Measurements from ENCODE around the gene PCDHGA8. TPM values are rescaled to one million over a fixed set of nuclear protein-coding genes. Genes with fewer than 3 reads are reported as not detected.

The PCDHGA8 gene
- polyA plus RNA-seq, 2 of the 4 experiments (the other 2 are of a cell fraction) = 0.03 to 0.08 TPM

DNA sequence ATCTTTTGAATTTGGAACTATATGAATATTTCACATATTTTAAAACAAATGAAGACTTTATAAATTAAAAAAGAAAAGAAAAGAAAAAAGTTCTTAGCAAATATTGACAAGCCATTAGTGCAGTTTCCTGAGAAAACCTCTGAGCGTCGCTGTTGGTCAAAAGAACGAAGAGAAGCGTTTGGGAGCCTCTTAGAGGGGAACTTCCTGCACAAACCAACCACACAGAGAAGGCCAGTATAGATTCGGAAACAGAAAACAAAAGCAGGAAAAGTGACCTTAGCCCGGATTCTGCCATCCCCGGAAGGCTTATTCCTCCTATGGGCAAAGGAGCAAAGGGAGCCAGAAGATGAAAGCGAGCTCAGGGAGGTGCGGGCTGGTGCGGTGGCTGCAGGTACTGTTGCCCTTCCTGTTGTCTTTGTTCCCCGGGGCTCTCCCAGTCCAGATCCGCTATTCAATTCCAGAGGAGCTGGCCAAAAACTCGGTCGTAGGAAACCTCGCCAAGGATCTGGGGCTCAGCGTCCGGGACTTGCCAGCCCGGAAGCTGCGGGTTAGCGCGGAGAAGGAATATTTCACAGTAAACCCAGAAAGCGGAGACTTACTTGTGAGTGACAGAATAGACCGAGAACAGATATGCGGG, 32.5 kb upstream of the PCDHGA8 start, which contains the start of gene PCDHGB2:
Gene PCDHGB2, plus strand, starts transcription at position 205 of the 637 bp plus-strand sequence. Its CDS starts 142 bp downstream, at position 347.
- Histone ChIP-seq H3K4me3 (no peak within 1 kb of the TSS), H3K4me2 (no peak within 1 kb of the TSS), H3K27ac (no peak within 1 kb of the TSS), H3K4me1 (no peaks in the 10 kb centered on the region), H3K9me3 (peaks cover 65% of the 10 kb centered on the region)
- ATAC-seq (no peak), DNase-seq (ENCODE audit: low read depth in 1 of 2, low spot score in 1 of 2) (no peak), FAIRE-seq (no peak)
- WGBS (ENCODE audit: missing lambda C conversion rate) = 67% methylated on average over 24 of the region's 24 CpGs
- ChIA-PET POLR2A (no interaction called here), CTCF (interaction anchor here (0.9 to 1.3 kb wide), 2 partner anchors 10 to 204 kb away, joined by 4 to 5 read pairs; partner anchors contain the start of gene PCDHGB1)
- TF ChIP-seq RAD21 (conservative IDR thresholded peaks at IDR 0.05 in 1 of 2, IDR thresholded peaks at IDR 0.05 in 1 of 2) (peak in 1 of 2 experiments; percentile 14; a peak in 1 of 5 replicates), FOXS1 (CRISPR knock-in tag; IDR thresholded peaks at IDR 0.05) (no peak), NR3C1 (IDR thresholded peaks at IDR 0.05) (no peak), HOXB5 (CRISPR knock-in tag; IDR thresholded peaks at IDR 0.05) (no peak), NPAS2 (CRISPR knock-in tag; IDR thresholded peaks at IDR 0.05; ENCODE audit: borderline replicate concordance) (no peak)
- TF ChIP-seq, protein P1, sequence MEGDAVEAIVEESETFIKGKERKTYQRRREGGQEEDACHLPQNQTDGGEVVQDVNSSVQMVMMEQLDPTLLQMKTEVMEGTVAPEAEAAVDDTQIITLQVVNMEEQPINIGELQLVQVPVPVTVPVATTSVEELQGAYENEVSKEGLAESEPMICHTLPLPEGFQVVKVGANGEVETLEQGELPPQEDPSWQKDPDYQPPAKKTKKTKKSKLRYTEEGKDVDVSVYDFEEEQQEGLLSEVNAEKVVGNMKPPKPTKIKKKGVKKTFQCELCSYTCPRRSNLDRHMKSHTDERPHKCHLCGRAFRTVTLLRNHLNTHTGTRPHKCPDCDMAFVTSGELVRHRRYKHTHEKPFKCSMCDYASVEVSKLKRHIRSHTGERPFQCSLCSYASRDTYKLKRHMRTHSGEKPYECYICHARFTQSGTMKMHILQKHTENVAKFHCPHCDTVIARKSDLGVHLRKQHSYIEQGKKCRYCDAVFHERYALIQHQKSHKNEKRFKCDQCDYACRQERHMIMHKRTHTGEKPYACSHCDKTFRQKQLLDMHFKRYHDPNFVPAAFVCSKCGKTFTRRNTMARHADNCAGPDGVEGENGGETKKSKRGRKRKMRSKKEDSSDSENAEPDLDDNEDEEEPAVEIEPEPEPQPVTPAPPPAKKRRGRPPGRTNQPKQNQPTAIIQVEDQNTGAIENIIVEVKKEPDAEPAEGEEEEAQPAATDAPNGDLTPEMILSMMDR (IDR thresholded peaks at IDR 0.05) = no peak

- FAIRE-seq (no peak), ATAC-seq (no peak), DNase-seq (ENCODE audit: low read depth in 1 of 2, low spot score in 1 of 2) (no peak)
- TF ChIP-seq FOXS1 (CRISPR knock-in tag; IDR thresholded peaks at IDR 0.05) (no peak), CHD4 (IDR thresholded peaks at IDR 0.05; ENCODE audit: borderline replicate concordance) (no peak), USF2 (IDR thresholded peaks at IDR 0.05) (no peak), KDM5A (IDR thresholded peaks at IDR 0.05) (no peak), ATOH8 (CRISPR knock-in tag; IDR thresholded peaks at IDR 0.05; ENCODE audit: low read depth) (no peak), ZFP36 (IDR thresholded peaks at IDR 0.05; ENCODE audit: borderline replicate concordance, partially characterized antibody) (no peak), TFCP2L1 (CRISPR knock-in tag; IDR thresholded peaks at IDR 0.05) (no peak), HDAC2 (IDR thresholded peaks at IDR 0.05) (no peak), TP53 (CRISPR knock-in tag; IDR thresholded peaks at IDR 0.05) (no peak), NPAS2 (CRISPR knock-in tag; IDR thresholded peaks at IDR 0.05; ENCODE audit: borderline replicate concordance) (no peak), PHF8 (IDR thresholded peaks at IDR 0.05; ENCODE audit: borderline replicate concordance, low read depth) (no peak), SMC3 (IDR thresholded peaks at IDR 0.05) (no peak), KDM1A (IDR thresholded peaks at IDR 0.05; ENCODE audit: low read depth) (no peak)
- TF ChIP-seq, protein P1 (IDR thresholded peaks at IDR 0.05) = no peak
- TF ChIP-seq, protein P2, sequence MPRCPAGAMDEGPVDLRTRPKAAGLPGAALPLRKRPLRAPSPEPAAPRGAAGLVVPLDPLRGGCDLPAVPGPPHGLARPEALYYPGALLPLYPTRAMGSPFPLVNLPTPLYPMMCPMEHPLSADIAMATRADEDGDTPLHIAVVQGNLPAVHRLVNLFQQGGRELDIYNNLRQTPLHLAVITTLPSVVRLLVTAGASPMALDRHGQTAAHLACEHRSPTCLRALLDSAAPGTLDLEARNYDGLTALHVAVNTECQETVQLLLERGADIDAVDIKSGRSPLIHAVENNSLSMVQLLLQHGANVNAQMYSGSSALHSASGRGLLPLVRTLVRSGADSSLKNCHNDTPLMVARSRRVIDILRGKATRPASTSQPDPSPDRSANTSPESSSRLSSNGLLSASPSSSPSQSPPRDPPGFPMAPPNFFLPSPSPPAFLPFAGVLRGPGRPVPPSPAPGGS (IDR thresholded peaks at IDR 0.05) = no peak
- Histone ChIP-seq H3K9me3 (peaks cover 69% of the 10 kb centered on the region), H3K27ac (no peak overlapping the region), H3K4me1 (no peaks in the 10 kb centered on the region), H3K4me2 (no peak overlapping the region), H3K4me3 (no peak overlapping the region)
- CTCF ChIA-PET = interaction anchor here (1.3 kb wide), 1 partner anchor 10 kb away, joined by 4 read pairs; the partner anchor contains the start of gene PCDHGB1
- WGBS (ENCODE audit: missing lambda C conversion rate) = 53% methylated on average over 15 of the region's 15 CpGs
- POLR2A ChIA-PET = no interaction called here
Observed at GRCh38 chr5:141360685-141361084, 31.7 kb upstream of the PCDHGA8 start.
